Measurements from ENCODE around the gene COPS2. TPM values are rescaled to one million over a fixed set of nuclear protein-coding genes. Genes with fewer than 3 reads are reported as not detected.

COPS2 gene
- total RNA-seq, 1 donor from 2014 or later, result 86.5 TPM

- no peaks in the 10 kb centered on the region for H3K9me3 Mint-ChIP-seq
- H3K4me1 Mint-ChIP-seq (ENCODE audit: unreplicated experiment), result peaks cover 45% of the 10 kb centered on the region
- H3K27me3 Mint-ChIP-seq, result no peaks in the 10 kb centered on the region
- peak overlapping the region; percentile 100 for H3K4me3 Mint-ChIP-seq
- peaks cover 3% of the 10 kb centered on the region for H3K36me3 Mint-ChIP-seq
- peak overlapping the region; percentile 99 for H3K27ac Mint-ChIP-seq
- no peak for DNase-seq (ENCODE audit: extremely low spot score, unreplicated experiment)
- TF ChIP-seq CTCF (conservative IDR thresholded peaks at IDR 0.05), result no peak
These were observed 645 bp downstream of the COPS2 start for GRCh38 chr15:49154799-49155109.

- H3K36me3 Mint-ChIP-seq, result peaks cover 3% of the 10 kb centered on the region
- H3K27me3 Mint-ChIP-seq, result no peaks in the 10 kb centered on the region
These were observed 1.0 kb downstream of the COPS2 start for GRCh38 chr15:49154359-49154758.

GRCh38 chr15:49152552-49153312 lies 2.7 kb downstream of the COPS2 start:
- no peaks in the 10 kb centered on the region for H3K9me3 Mint-ChIP-seq
- peaks cover 45% of the 10 kb centered on the region for H3K4me1 Mint-ChIP-seq (ENCODE audit: unreplicated experiment)
- peaks cover 3% of the 10 kb centered on the region for H3K36me3 Mint-ChIP-seq
- H3K27ac Mint-ChIP-seq, result peak overlapping the region; percentile 20
- DNase-seq (ENCODE audit: extremely low spot score, unreplicated experiment), result no peak
- TF ChIP-seq CTCF (conservative IDR thresholded peaks at IDR 0.05), result no peak
- H3K4me3 Mint-ChIP-seq, result peak overlapping the region; percentile 100
- H3K27me3 Mint-ChIP-seq, result no peaks in the 10 kb centered on the region

More at GRCh38 chr15:49154359-49154758, 1.0 kb downstream of the COPS2 start:
- Mint-ChIP-seq H3K4me1 (ENCODE audit: unreplicated experiment) (peaks cover 45% of the 10 kb centered on the region), H3K4me3 (peak overlapping the region; percentile 100), H3K27ac (peak overlapping the region; percentile 99), H3K9me3 (no peaks in the 10 kb centered on the region)
- TF ChIP-seq CTCF (conservative IDR thresholded peaks at IDR 0.05), result no peak
- no peak for DNase-seq (ENCODE audit: extremely low spot score, unreplicated experiment)

GRCh38 chr15:49151831-49152230 lies 3.6 kb downstream of the COPS2 start:
- Mint-ChIP-seq H3K27me3 (no peaks in the 10 kb centered on the region), H3K9me3 (no peaks in the 10 kb centered on the region), H3K4me3 (no peak overlapping the region), H3K4me1 (ENCODE audit: unreplicated experiment) (peaks cover 42% of the 10 kb centered on the region), H3K36me3 (peaks cover 3% of the 10 kb centered on the region), H3K27ac (no peak overlapping the region)
- DNase-seq (ENCODE audit: extremely low spot score, unreplicated experiment), result no peak
- no peak for TF ChIP-seq CTCF (conservative IDR thresholded peaks at IDR 0.05)

- Mint-ChIP-seq H3K4me3 (no peak overlapping the region), H3K4me1 (ENCODE audit: unreplicated experiment) (peaks cover 21% of the 10 kb centered on the region), H3K36me3 (peaks cover 3% of the 10 kb centered on the region), H3K27ac (peak overlapping the region; percentile 13), H3K9me3 (no peaks in the 10 kb centered on the region), H3K27me3 (no peaks in the 10 kb centered on the region)
- no peak for DNase-seq (ENCODE audit: extremely low spot score, unreplicated experiment)
- no peak for TF ChIP-seq CTCF (conservative IDR thresholded peaks at IDR 0.05)
These were observed 6.7 kb downstream of the COPS2 start for GRCh38 chr15:49148727-49149126.
